Loucy (cell line): ENCODE data around the gene PCDHGA6.

Source experiments
- H2AFZ ChIP-seq: fragments of 200-600 bp; sonication (generic); 2 replicates; pipeline ENCODE4 v1.6.0; 2016; ENCODE audit warnings: antibody characterized with exemption, mild to moderate bottlenecking, low read length, moderate library complexity
- H3F3A ChIP-seq: fragments of 200-600 bp; 2 replicates; pipeline ENCODE4 v1.6.0; 2016; ENCODE audit warnings: antibody characterized with exemption, low read depth, mild to moderate bottlenecking
- H3K27me3 ChIP-seq: fragments of 200-600 bp; sonication (generic); 2 replicates; pipeline ENCODE4 v1.6.1; 2014; ENCODE audit warnings: low read length, mild to moderate bottlenecking; ENCODE audit not compliant: insufficient read depth, poor library complexity, severe bottlenecking
- H3K36me3 ChIP-seq: fragments of 200-600 bp; sonication (generic); 2 replicates; pipeline ENCODE4 v1.6.1; 2016; ENCODE audit warnings: low read length; ENCODE audit not compliant: insufficient read depth
- H3K4me1 ChIP-seq: fragments of 200-600 bp; sonication (generic); 2 replicates; pipeline ENCODE4 v1.5.1; 2014; ENCODE audit warnings: low read length, mild to moderate bottlenecking; ENCODE audit not compliant: insufficient read depth, poor library complexity, severe bottlenecking
- H3K4me2 ChIP-seq: fragments of 200-600 bp; sonication (generic); 2 replicates; pipeline ENCODE4 v1.6.0; 2014; ENCODE audit warnings: antibody characterized with exemption, low read length, low read depth, mild to moderate bottlenecking; ENCODE audit not compliant: poor library complexity, severe bottlenecking
- H3K4me3 ChIP-seq: fragments of 200-600 bp; sonication (generic); 2 replicates; pipeline ENCODE4 v1.5.1; 2014; ENCODE audit warnings: low read length, mild to moderate bottlenecking, mixed read lengths; ENCODE audit not compliant: poor library complexity, severe bottlenecking
- H3K79me2 ChIP-seq: fragments of 200-600 bp; sonication (generic); 2 replicates; pipeline ENCODE4 v1.6.1; 2014; ENCODE audit warnings: low read length; ENCODE audit not compliant: insufficient read depth
- H3K9ac ChIP-seq: fragments of 200-600 bp; sonication (generic); 2 replicates; pipeline ENCODE4 v1.6.0; 2014; ENCODE audit warnings: mild to moderate bottlenecking, low read depth, low read length, moderate library complexity; ENCODE audit not compliant: poor library complexity, severe bottlenecking
- H3K9me2 ChIP-seq: fragments of 200-600 bp; sonication (generic); replicated peaks from 2 replicates; pipeline ENCODE4 v1.6.1; 2016; ENCODE audit warnings: low read depth, low read length, mixed read lengths
- H3K9me3 ChIP-seq: fragments of 200-600 bp; sonication (generic); 2 replicates; pipeline ENCODE4 v1.6.1; 2014; ENCODE audit warnings: mild to moderate bottlenecking, antibody characterized with exemption, low read length, low read depth; ENCODE audit not compliant: insufficient read depth
- H4K20me1 ChIP-seq: fragments of 200-600 bp; sonication (generic); 2 replicates; pipeline ENCODE4 v1.6.0; 2014; ENCODE audit warnings: antibody characterized with exemption, low read length, mild to moderate bottlenecking; ENCODE audit not compliant: insufficient read depth, poor library complexity, severe bottlenecking
- CTCF ChIP-seq: fragments of 200-600 bp; sonication (generic); conservative IDR thresholded peaks from 2 replicates; pipeline ENCODE4 v1.5.1; 2014; ENCODE audit warnings: mild to moderate bottlenecking, antibody characterized with exemption, low read length
- EZH2phosphoT487 ChIP-seq: fragments of 200-600 bp; IDR thresholded peaks from 2 replicates; pipeline ENCODE4 v1.6.1; 2018; ENCODE audit warnings: antibody characterized with exemption, mild to moderate bottlenecking, moderate library complexity, borderline replicate concordance

The PCDHGA6 gene

GRCh38 chr5:141356133-141356532, 17.6 kb upstream of the PCDHGA6 start:
- TF ChIP-seq EZH2phosphoT487 (no peak), CTCF (no peak)
- Histone ChIP-seq H3K4me3 (no peak overlapping the region), H3K36me3 (no peaks in the 10 kb centered on the region), H4K20me1 (no peaks in the 10 kb centered on the region), H3K4me2 (no peak overlapping the region), H3K9me2 (no peaks in the 10 kb centered on the region), H3F3A (no peaks in the 10 kb centered on the region), H3K27me3 (no peaks in the 10 kb centered on the region), H3K9ac (no peak overlapping the region), H3K9me3 (no peaks in the 10 kb centered on the region), H3K4me1 (no peaks in the 10 kb centered on the region), H2AFZ (no peak overlapping the region), H3K79me2 (no peaks in the 10 kb centered on the region)

- Histone ChIP-seq H3K79me2 (no peaks in the 10 kb centered on the region), H3K36me3 (no peaks in the 10 kb centered on the region), H3K9ac (no peak overlapping the region), H3K4me2 (no peak overlapping the region), H3F3A (no peaks in the 10 kb centered on the region), H3K4me3 (no peak overlapping the region), H4K20me1 (no peaks in the 10 kb centered on the region), H3K4me1 (no peaks in the 10 kb centered on the region), H3K9me2 (no peaks in the 10 kb centered on the region), H3K9me3 (no peaks in the 10 kb centered on the region), H3K27me3 (no peaks in the 10 kb centered on the region), H2AFZ (no peak overlapping the region)
- no peak for TF ChIP-seq EZH2phosphoT487
- no peak for TF ChIP-seq CTCF
These were observed 16.7 kb upstream of the PCDHGA6 start for GRCh38 chr5:141356950-141357349.

GRCh38 chr5:141359790-141360426, 13.8 kb upstream of the PCDHGA6 start, which contains the start of gene PCDHGB2:
PCDHGB2 (plus strand) TSS chr5:141359994; CDS start chr5:141360136, 142 bp downstream.
- Histone ChIP-seq H2AFZ (peak within 1 kb of the TSS; percentile 98), H4K20me1 (no peaks in the 10 kb centered on the region), H3K9me3 (no peaks in the 10 kb centered on the region), H3K4me3 (peak within 1 kb of the TSS; percentile 67), H3K9ac (peak within 1 kb of the TSS; percentile 63), H3K27me3 (no peaks in the 10 kb centered on the region), H3K4me2 (peak within 1 kb of the TSS; percentile 70), H3K36me3 (no peaks in the 10 kb centered on the region), H3F3A (no peaks in the 10 kb centered on the region), H3K4me1 (no peaks in the 10 kb centered on the region), H3K9me2 (no peaks in the 10 kb centered on the region), H3K79me2 (no peaks in the 10 kb centered on the region)
- TF ChIP-seq CTCF: peak; percentile 61
- no peak for TF ChIP-seq EZH2phosphoT487
